ENCODE data around the gene RRP9.

Gene RRP9

DNA sequence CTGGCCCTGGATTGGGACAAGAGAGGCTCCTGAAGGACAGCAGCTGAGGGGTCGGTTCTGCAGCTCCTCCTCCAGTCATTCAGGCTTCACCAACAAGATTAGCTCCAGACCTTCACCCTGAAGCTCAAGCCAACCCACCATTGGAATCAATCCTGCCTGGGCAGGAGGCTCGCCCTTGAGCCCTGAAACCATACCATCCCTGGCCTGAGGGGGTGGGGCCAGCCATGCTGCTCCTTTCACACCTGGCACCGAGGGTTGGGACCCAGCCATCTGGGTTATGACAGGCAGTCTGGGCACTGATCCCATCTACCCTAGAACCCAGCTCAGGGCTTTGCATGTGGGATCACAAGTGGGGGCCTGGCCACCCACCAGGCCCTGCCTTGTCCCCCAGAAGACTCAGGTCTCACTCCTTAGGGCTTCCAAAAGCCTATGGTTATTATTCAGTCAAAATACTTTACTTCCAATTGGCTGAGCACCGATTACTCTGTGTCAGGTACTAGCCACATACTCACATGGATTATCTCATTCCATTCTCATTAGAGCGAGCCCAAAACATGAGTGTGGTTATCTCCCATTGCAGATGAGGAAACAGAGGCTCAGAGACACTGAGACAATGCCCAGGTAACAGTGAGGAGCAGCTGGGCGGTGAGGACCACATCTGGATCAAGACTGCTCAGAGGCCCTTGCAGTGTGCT lies 29.0 kb upstream of the RRP9 start:
- DNase-seq (ENCODE audit: low read depth in 3 of 3) = no peak

DNA sequence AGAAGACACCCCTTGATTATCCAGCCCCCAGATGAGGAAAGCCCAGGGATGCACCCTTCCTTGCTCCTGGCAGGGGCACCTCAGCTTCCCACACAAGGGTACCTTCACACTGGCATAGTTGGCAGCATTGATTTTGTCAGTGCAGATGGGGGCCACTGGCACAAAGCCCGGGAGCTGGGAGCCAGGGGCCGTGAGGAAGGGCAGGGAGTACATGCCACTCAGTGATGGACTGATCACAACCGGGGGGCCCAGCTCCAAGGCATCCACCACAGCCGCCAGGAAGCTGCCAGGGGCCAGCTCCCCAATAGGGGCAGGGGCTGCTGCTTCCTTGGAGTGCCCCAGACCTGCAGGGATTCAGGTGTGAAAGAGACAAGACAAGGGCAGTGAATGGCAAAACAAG lies 28.1 kb upstream of the RRP9 start:
- no peak for DNase-seq (ENCODE audit: low read depth in 3 of 3)

DNA sequence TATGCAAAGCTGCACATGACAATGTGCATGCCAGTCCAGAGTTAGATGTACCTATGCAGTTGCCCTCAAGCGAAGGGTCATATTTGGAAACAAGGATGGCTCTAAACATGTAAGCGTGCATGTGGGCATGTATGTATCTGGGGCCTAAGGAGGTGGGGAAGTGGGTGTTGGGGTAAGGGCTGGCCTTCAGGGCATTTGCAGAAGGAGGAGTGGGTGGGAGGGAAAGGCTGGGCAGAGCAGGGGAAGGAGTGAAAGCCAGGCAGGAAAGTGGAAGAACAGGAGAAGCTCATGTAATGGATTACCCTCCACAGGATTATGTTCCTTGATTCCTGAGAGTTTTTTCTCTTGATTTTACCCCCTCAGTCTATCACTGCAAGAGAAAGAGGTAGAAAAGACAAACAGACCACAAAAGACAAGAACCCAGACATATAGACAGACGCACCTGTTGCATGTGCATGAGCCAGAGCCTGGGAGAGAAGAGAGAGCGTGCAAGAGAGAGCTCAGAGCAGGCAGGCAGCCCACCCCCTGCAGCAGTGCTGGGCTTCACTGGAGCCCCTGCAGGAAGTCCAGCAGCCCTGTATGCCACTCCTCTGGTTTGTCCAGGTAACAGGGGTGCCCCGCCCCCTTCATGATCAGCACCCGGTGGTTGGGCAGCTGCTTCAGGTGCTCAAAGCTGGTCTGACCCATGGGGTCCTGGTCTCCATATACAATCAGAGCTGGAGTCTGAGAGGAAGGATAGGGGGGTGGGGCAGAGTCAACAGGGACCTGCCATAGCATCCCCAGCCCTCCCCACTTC lies 27.4 kb upstream of the RRP9 start:
- no peak for DNase-seq (ENCODE audit: low read depth in 3 of 3)

DNA sequence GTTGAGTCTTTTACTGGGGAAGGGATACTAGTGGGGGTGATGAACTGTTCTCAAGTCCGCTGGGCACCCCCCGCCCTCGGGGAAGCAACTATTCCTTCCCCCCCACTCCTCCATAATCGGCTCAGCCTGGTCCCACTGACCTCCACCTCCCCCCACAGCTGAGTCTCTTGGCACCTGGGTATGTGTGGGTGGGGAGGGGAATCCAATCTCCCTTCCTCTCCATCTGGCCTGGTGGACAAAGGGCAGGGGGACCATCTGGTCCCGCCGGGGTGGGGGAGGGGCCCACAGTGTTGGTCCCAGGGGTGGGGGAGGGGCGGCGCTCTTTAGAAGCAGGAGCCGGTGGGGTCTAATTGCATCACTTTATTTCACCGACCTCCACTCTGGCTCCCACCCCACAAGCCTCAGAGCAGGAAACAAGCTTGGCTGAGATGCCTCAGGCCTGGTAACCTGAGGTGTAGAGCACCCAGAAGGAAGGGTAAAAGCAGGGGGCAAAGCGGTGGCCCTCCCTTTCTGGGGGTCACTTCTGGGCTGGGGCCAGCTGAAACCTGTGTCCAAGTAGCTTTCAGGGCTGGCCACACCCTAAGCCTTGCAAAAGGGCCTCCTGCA lies 26.6 kb upstream of the RRP9 start:
- no peak for DNase-seq (ENCODE audit: low read depth in 3 of 3)

DNA sequence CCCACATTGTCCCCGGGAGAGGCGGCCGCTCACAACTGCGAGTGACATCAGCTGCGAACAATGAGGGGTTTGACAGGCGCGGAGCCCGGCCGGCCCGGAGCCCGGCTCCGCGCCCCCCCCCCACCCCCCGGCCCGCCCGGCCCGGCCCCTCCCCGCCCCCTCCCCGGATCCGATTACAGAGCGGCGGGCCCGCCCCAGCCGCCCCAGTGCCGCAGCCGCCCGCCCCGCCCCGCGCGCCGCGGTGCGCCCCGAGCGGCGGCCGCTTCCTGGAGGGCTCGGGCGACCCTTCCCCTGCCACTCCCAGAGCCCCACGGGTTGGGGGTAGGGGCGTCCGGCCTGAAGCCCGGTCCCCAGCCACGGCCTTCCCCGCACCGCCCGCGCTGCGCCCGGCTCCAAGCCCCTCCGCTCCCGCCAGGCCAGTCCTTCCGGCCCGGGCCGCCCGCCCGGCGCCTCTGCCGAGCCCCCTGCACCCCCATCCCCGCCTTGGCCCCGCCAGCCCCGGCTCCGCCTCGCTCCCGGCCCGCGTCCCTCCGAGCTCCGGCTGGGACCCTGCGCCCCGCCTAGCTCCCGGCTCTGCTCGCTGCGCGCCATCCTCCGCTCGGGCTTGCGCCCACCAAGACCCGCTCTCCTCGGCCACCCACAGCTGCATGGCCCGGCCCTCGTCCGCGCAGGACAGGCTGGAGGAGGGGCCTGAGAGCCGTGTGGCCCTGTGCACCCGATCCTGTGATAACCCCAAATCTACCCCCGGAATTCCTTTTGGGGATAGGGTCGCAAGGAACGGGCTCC lies 25.9 kb upstream of the RRP9 start, which contains the start of gene PCBP4:
Gene PCBP4, minus strand, starts transcription at position 71 of the 786 bp plus-strand sequence. CDS start 6,214 bp downstream, outside the sequence.
- DNase-seq (ENCODE audit: low read depth in 3 of 3) = no peak

DNA sequence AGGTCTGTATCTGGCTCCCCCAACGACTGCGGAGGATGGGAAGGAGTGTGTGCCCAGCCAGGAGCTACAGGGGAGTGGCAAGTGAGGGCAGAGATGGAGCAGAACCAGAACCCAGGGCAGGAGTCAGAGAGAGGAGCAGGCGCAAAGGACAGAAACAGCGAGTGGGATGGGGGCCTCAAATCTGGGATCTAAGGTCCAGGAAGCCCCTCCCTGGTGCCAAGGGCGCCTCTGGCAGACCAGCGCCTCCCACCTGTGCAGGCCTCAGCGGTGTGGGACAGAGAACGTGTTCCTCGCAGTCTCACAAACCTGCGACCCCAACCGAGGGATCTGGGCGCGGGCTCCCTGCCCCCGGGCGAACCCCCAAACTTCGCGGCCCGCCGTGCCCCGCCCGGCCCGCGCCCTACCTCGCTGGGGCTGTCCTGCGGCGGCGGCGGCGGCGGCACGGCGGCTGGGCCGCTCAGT lies 25.2 kb upstream of the RRP9 start:
- peak in 1 of 3 donors; percentile 37 for DNase-seq (ENCODE audit: low read depth in 3 of 3)

DNA sequence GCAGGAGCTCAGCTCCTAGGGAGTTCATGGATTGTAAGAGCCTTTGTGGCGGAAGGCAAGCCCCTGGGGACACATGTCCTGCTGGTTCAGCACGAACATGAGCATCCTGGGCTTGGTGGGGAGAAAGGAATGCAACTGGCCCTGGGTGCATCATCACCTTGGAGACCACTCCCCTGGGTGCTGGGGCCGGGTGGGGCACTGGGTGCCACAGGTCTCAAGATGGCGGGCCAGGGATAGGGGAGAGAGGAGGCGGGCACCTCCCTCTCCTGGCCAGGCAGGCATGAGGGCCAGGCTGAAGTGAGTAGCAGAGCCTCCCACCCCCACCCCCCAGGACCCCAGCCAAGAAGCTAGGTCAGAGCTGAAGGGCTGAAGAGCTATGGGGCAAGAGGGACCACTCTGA lies 24.8 kb upstream of the RRP9 start:
- no peak for DNase-seq (ENCODE audit: low read depth in 3 of 3)

DNA sequence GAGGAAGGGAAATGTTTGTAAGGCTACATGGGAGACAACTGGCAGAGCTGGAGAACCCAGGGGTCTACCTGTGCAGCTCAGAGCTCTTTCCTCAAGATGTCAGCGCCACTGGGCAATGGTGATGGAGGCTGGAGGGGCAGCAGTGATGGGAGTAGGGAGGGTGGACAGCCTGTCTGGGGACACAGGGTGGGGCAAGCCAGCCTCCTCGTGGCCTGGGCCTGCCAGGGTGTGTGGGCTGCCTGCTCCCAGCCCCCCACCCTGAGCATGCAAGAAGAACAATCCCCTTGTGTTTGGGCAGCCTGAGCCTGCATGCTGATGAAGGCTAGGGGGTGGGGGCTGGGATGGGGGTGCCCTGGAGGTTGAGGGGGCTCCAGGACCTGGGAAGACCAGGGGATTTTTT lies 24.3 kb upstream of the RRP9 start:
- DNase-seq (ENCODE audit: low read depth in 3 of 3) = no peak

DNA sequence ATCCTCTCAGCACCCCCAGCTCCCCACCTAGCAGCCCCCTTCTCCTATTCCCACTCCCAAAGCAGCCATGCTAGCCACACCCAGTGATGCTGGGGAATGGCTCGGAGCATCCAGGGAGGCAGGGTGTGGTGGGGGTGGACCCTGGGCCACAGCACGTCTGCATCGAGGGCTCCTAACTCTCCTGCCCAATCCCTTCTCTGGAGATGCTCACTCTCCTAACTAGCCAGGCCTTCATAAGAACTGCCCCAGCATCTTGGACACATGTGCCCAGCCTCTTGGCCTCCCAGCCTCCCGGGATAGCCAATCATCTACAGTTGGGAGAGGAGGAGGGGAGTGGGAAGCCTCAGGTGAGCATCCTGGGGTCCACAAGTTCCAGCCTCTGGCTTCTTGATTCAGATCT lies 22.8 kb upstream of the RRP9 start:
- no peak for DNase-seq (ENCODE audit: low read depth in 3 of 3)

DNA sequence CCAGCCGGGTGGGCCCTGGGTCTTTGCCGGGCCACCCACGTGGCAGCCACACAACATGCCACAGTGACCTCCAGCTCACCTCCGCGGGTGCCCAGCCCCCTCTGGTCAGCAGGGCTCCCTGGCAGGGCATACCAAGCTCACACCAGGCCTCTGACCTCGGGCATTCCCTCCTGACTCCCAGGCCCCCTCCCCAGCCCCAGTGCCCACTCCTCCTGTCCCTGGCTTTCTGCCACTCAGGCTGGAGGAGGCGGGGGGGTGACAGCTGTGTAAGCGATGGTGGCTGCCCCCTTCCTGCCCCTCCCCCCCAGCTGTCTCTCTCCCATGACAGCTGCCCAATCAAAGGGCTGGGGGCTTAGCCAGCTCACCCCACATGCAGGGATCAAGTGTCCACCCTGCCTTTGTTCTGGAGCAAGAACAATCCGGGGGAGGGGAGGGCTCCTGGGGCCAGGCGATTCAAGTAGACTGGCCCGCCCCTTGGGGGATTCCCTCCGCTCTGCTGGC lies 22.3 kb upstream of the RRP9 start:
- no peak for DNase-seq (ENCODE audit: low read depth in 3 of 3)

DNA sequence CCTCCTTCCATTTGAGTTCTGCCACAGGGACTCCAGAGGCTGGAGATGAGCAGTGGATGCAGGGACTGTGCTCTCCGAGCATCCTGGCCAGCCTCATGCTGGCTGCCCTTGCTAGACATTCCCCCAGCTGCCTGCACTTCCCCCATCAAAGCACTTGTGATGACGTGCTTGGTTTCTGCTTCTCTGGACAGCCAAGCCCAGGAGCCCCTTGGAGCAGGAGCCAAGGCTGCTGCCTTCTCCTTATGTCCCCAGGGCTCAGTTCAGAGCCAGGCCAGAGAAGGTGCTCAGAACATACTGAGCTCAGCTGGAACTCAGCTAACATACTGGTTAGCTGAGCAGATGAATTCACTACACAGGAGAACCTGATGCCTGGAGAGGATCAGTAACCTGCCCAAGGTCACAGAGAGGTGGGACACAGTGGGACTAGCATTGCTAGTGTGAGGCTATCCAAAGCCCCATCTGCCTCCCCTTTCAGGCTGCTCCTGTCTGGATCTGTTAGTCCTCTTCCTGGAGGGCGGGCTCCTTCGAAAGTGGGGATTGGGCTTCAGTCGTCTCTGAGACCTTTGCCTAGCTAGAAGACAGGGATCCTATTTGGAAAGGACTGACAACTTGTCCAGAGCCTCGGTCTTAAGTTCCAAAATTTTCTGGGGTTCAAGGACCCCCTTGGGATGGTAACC lies 21.3 kb upstream of the RRP9 start:
- DNase-seq (ENCODE audit: low read depth in 3 of 3) = no peak

DNA sequence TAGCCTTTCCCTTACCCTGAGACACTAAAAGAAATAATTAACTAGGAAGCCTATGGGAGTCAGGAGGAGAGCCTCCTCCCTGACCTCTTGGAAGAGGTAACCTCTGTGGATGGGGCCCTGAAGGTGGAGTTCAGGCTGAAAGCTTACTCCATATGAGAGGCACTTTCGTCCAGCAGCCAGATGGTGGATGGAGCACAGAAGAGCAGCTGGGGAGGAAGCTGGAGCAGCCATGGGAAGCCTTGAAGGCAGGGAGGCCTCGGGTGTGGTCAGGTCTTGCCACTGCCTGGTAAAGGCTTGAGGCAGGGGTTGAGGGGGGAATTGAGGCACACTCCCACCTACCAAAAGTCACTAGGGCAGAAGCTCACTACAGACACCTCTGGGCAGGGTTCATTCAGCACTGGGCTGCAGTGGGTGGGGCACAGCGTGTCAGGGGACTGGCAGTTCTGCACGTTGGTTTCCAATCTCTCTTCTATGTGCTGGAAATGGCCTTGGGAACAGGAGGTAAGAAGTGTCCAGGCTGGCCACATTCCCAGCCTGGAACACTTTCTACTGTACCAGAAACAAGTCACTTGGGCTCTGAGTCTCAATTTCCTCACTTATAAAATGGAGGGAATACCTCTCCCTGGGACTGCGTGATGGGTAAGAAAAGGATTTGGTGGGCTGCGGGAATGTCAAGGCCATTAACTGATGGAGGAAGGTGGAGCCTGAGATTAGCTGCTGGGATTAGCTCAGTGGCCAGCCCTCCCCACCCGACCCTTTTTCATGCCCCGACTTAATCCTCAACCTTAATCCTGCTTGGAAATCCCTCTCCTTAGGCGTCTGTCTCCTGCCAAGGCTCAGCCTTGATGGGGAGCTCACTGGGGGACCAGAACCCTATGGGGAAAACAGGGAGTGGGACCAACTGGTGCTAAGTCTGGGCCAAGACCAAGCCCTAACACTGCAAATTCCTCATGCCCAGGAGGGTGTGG lies 20.2 kb upstream of the RRP9 start:
- no peak for DNase-seq (ENCODE audit: low read depth in 3 of 3)

DNA sequence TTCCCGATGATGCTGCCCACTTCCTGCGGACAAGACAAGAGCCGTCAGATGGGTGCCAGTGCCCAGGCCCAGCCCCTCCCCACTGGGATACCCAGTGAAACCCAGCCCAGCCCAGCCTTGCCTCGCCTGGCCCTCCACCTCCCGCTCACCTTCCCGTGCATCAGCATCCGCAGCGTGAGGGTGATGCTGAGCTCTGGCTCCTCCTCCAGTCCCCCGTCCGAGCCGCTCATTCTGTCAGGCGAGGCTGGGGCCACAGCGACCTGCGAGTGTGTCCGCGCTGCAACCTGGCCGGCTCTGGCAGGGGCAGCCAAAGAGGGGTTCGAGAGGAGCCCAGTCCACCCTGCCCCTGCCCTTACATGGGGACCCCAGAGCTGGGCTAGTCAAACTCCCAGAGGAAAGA lies 19.3 kb upstream of the RRP9 start:
- DNase-seq (ENCODE audit: low read depth in 3 of 3) = no peak

DNA sequence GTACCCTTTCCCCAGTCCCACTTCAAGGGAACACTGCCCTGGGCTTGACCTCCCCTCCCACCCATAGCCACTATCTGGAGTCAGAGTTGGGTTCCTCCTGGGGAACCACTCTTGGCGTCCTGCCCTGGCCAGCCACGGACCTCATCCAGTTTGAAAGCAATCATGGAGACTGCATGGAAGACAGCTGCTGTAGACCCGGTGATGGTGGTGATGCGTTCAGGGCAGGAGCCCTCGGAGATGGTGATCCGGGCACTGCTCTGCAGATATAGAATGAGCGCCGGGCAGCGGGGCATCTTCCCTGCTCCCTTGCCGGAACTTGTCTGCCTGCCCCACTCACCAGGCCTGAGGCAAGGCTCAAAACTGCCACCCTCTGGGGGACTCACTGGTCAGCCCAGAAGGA lies 18.7 kb upstream of the RRP9 start:
- no peak for DNase-seq (ENCODE audit: low read depth in 3 of 3)

DNA sequence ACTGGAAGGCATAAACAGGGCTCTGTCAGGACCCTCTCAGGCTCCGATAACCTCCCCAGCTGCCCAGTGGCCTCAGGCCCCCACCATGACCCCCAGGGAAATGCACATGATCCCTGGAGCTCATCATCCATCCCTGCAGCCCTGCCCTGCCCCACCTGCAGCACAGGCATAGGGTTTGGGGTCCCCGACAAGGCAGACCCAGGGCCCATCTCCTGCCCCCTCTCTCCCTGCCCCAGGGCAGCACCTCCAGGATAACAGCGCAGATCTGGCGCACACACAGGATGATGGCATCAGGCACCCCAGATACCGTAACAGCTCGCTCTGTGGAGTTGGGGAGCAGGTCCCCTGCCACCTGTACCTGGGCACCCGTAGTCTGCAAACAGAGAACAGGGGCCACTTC lies 17.9 kb upstream of the RRP9 start:
- no peak for DNase-seq (ENCODE audit: low read depth in 3 of 3)

DNA sequence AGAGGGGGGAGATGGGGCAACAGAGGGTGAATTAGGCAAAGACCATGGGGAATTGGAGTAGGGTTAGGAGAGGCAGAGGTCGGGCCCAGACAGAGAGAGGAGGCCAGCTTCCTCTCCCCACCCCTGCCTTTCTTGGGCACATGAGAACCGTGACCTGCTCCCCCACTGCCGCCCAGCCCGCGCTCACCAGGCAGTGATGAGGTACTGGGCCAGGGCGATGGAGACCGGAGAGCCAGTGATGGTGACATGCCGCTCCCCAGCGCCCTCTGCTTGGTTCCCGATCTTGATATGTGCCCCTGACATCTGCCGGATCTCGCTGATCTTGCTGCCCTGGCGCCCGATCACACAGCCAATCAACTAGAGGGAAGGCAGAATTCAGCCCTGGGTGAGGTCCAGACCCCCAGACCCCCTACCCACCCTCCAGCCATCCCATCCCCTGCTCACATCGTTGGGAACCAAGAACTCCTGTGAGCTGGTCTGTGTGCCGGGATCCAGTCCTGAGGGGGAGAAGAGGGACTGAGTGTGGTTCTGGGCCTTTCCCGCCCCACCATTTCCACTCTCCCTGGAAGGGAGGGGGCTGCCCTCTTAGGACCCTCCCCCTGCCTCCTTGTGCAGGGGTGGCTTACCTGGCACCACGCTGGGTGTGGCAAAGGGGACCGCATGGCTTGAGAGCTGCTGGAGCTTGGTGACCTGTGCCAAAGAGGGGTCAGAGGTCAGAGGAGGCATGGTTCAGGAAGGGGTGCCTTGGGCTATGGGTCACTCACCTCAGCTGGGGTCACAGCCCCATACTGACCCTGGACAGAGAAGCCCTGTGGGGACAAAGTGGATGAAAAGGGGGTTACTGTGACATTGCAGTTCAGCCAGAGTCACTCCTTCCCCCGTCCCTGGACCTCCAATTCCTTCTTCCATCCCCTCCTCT lies 17.2 kb upstream of the RRP9 start:
- no peak for DNase-seq (ENCODE audit: low read depth in 3 of 3)

DNA sequence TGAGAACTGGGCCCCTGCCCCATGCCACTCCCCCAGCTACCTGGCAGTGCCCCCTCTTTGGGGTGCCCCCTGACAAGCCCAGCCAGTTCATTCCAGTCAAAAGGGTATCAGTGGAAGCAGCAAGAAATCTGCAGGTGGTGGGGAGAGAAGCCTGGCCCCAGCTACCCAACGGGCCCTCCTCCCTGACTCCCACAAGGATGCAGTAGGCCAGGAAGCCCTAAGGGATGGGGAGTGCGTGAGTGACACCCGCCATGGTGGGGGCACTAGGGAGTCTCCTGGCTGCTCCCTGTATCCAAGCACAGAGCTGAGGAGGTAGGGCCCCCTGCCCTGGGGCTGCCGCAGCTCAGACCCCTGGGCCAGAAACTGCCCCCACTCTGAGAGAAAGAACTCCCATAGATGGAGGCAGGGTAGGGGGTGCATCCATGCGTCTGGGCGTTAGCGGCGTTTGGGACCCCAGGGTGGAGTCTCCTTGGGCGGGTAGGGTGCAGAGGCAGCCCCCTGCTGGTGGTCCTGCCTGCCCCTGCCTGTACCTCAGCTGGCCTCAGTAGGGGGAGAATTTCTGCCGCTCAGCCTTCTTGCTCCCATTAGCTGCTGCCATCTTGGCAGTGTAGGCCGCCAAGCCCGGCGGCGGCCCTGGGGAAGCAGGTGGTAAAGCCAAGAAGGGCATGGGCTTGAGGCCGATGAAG lies 16.0 kb upstream of the RRP9 start:
- no peak for DNase-seq (ENCODE audit: low read depth in 3 of 3)
